Measurements from ENCODE around the gene FBXO31. TPM values are rescaled to one million over a fixed set of nuclear protein-coding genes. Genes with fewer than 3 reads are reported as not detected.

The FBXO31 gene
- total and polyA plus RNA-seq, 2 donors (not counting 3 experiments of a cell fraction or from before 2014, with no cell fraction given), result 17.1 to 31.8 TPM

GRCh38 chr16:87369796-87370719 lies 13.5 kb downstream of the FBXO31 start:
- H3K4me3 ChIP-seq (replicated peaks in 1 of 3; ENCODE audit: insufficient read depth in 1 of 3, low read depth in 1 of 3, low read length in 3 of 3), result no peak overlapping the region
- intact Hi-C loops (cut with micrococcal nuclease), result loop anchor here (5.0 kb wide), 1 partner anchor 38 kb away; no protein-coding TSS in a partner anchor
- CTCF ChIA-PET, result interaction anchor here (1.0 kb wide), 1 partner anchor 167 kb away, joined by 3 read pairs; no protein-coding TSS in a partner anchor
- H3K9ac ChIP-seq (replicated peaks; ENCODE audit: extremely low read depth, insufficient read depth, low read length), result no peak overlapping the region
- H3K79me2 ChIP-seq (ENCODE audit: control insufficient read depth, insufficient read depth, low read length), result peaks cover 55% of the 10 kb centered on the region
- H3K4me1 ChIP-seq (ENCODE audit: control insufficient read depth, extremely low read depth, insufficient read depth, low read length), result peaks cover 10% of the 10 kb centered on the region
- H3K27me3 ChIP-seq (ENCODE audit: control insufficient read depth in 2 of 2, insufficient read depth in 2 of 2, low read length in 2 of 2), result no peaks in the 10 kb centered on the region
- H3K9me3 ChIP-seq (replicated peaks; ENCODE audit: control insufficient read depth, insufficient read depth, low read length), result no peaks in the 10 kb centered on the region
- no peaks in the 10 kb centered on the region for H3K36me3 ChIP-seq (ENCODE audit: control insufficient read depth in 2 of 2, extremely low read depth in 1 of 2, insufficient read depth in 2 of 2, low read length in 2 of 2)
- no peak for DNase-seq (ENCODE audit: low read depth, low spot score)
- TF ChIP-seq MAX (IDR thresholded peaks at IDR 0.05; ENCODE audit: insufficient read depth, insufficient read length) (no peak), FOS (IDR thresholded peaks at IDR 0.05; ENCODE audit: borderline replicate concordance, insufficient read depth, low read length) (no peak), MYC (IDR thresholded peaks at IDR 0.05; ENCODE audit: low read depth, low read length) (no peak), POLR2A (IDR thresholded peaks at IDR 0.05; ENCODE audit: low read depth, low read length) (no peak), GATA2 (IDR thresholded peaks at IDR 0.05; ENCODE audit: insufficient read depth, insufficient read length, low read depth, low read length) (no peak), CTCF (IDR thresholded peaks at IDR 0.05; ENCODE audit: extremely low read depth in 1 of 2, insufficient read depth in 1 of 2, low read depth in 1 of 2, low read length in 2 of 2) (no peak), JUN (IDR thresholded peaks at IDR 0.05; ENCODE audit: borderline replicate concordance, insufficient read depth, insufficient read length, low read depth) (no peak), POLR2AphosphoS5 (IDR thresholded peaks at IDR 0.05; ENCODE audit: insufficient read depth, low read depth, low read length) (no peak), EZH2 (IDR thresholded peaks at IDR 0.05; ENCODE audit: borderline replicate concordance, low read depth, low read length, severe bottlenecking) (no peak)
- POLR2A ChIA-PET, result no interaction called here
- H3K27ac ChIP-seq (ENCODE audit: insufficient read depth, low read depth, low read length), result no peak overlapping the region
- no peak overlapping the region for H3K4me2 ChIP-seq (ENCODE audit: insufficient read depth, low read length)
- dilution Hi-C loops (cut with MboI; ENCODE audit: extremely low pct_ligation_motif_present, low sequenced_read_pairs), result no loop called here
- no peaks in the 10 kb centered on the region for H3K9me1 ChIP-seq (replicated peaks; ENCODE audit: control insufficient read depth, extremely low read depth, insufficient read depth, low read length)
- BruUV-seq (replicated peaks), result no TSS peak
- FAIRE-seq, result no peak
- H2AFZ ChIP-seq (ENCODE audit: low read depth, low read length), result no peak overlapping the region
- no peaks in the 10 kb centered on the region for H4K20me1 ChIP-seq (replicated peaks; ENCODE audit: control insufficient read depth, extremely low read depth, insufficient read depth, low read length)

Data from endothelial cell of umbilical vein (primary cell).